Prostate gland (tissue), 2 donors: ENCODE measurements around the gene ITIH1. TPM values are rescaled to one million over a fixed set of nuclear protein-coding genes. Genes with fewer than 3 reads are reported as not detected.

Source experiments
- DNase-seq: peaks from one replicate; pipeline ENCODE4 v3.0.0-alpha.2; 2019; ENCODE audit warnings: low spot score
- H3K27ac ChIP-seq, 2 donors: fragments of 200-600 bp; sonication (generic); 2 replicates each; pipeline ENCODE4 v1.5.1; 2017 to 2019
- H3K27me3 ChIP-seq: fragments of 200-600 bp; sonication (generic); replicated peaks from 2 replicates; pipeline ENCODE4 v1.5.1; 2019; ENCODE audit not compliant: insufficient read depth
- H3K36me3 ChIP-seq, 2 donors: fragments of 200-600 bp; sonication (generic); 1 replicate in 1 of 2; 2 replicates in 1 of 2; pipeline versions ENCODE4 v1.5.1 to v1.8.1; 2017 to 2019
- H3K4me1 ChIP-seq: fragments of 200-600 bp; sonication (generic); replicated peaks from 2 replicates; pipeline ENCODE4 v1.5.1; 2019
- H3K4me3 ChIP-seq, 2 donors: fragments of 200-600 bp; sonication (generic); 2 replicates each; pipeline ENCODE4 v1.5.1; 2017 to 2019
- H3K9me3 ChIP-seq: fragments of 200-600 bp; sonication (generic); 2 replicates; pipeline ENCODE4 v1.5.1; 2017
- POLR2A ChIP-seq: fragments of 450-650 bp; IDR thresholded peaks from one replicate; pipeline ENCODE4 v1.6.1; 2016; ENCODE audit warnings: antibody characterized with exemption, mild to moderate bottlenecking
- POLR2AphosphoS5 ChIP-seq: sonication (generic); formaldehyde crosslinking; IDR thresholded peaks from one replicate; pipeline ENCODE4 v1.6.1; 2017; ENCODE audit warnings: antibody characterized with exemption
- WGBS: methylation state at CpG from one replicate; pipeline ENCODE4 v1.1.5; 2018; 5-methylcytosine and 5-hydroxymethylcytosine counted together
- intact Hi-C: fragments of 100-400 bp; cut with DNase I; formaldehyde crosslinking; loops from one replicate; pipeline ENCODE4 v1.14.2; 2022
- total RNA-seq, 2 donors: library from RNA; depleted of rRNA; stranded (reverse); fragments of >200 nt; gene quantifications; one replicate each; pipeline ENCODE4 v1.1.0, GENCODE V29; 2016
- TF ChIP-seq, protein P1 (sequence below), 4 experiments: fragments of 200-600 bp in 2 of 4; fragments of 450-650 bp in 2 of 4; sonication (generic) in 2 of 4; IDR thresholded peaks; 1 replicate in 3 of 4; 2 replicates in 1 of 4; pipeline ENCODE4 v1.5.1; 2016 to 2019; ENCODE audit warnings: antibody characterized with exemption in 4 of 4, mild to moderate bottlenecking in 2 of 4, moderate library complexity in 2 of 4

The ITIH1 gene
- total RNA-seq, 2 donors from 2014 or later, result 3.5 TPM; not detected in 1

DNA sequence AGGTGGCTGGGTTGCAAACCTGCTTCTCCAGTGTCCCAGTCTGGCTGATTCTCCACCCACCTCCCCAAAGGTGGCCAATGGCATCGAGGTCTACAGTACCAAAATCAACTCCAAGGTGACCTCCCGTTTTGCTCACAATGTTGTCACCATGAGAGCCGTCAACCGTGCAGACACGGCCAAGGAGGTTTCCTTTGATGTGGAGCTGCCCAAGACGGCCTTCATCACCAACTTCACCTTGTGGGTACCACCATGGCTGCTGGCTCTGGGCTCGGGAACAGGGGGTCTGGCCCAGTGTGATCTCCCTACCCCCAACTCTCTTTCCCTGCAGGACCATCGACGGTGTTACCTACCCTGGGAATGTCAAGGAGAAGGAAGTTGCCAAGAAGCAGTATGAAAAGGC lies 19.0 kb downstream of the ITIH1 start:
- intact Hi-C loops, result no loop called here
- TF ChIP-seq, protein P1, sequence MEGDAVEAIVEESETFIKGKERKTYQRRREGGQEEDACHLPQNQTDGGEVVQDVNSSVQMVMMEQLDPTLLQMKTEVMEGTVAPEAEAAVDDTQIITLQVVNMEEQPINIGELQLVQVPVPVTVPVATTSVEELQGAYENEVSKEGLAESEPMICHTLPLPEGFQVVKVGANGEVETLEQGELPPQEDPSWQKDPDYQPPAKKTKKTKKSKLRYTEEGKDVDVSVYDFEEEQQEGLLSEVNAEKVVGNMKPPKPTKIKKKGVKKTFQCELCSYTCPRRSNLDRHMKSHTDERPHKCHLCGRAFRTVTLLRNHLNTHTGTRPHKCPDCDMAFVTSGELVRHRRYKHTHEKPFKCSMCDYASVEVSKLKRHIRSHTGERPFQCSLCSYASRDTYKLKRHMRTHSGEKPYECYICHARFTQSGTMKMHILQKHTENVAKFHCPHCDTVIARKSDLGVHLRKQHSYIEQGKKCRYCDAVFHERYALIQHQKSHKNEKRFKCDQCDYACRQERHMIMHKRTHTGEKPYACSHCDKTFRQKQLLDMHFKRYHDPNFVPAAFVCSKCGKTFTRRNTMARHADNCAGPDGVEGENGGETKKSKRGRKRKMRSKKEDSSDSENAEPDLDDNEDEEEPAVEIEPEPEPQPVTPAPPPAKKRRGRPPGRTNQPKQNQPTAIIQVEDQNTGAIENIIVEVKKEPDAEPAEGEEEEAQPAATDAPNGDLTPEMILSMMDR (IDR thresholded peaks at IDR 0.05), result no peak
- TF ChIP-seq POLR2A (no peak), POLR2AphosphoS5 (no peak)
- no peaks in the 10 kb centered on the region for H3K9me3 ChIP-seq
- DNase-seq, result no peak
- no peaks in the 10 kb centered on the region for H3K36me3 ChIP-seq
- WGBS, result 89% methylated on average over 9 of the region's 9 CpGs
- H3K27me3 ChIP-seq, result no peaks in the 10 kb centered on the region
- no peaks in the 10 kb centered on the region for H3K4me1 ChIP-seq
- no peak overlapping the region for H3K27ac ChIP-seq
- no peak overlapping the region for H3K4me3 ChIP-seq

GRCh38 chr3:52798376-52798977 lies 21.1 kb downstream of the ITIH1 start:
- WGBS, result 73% methylated on average over 10 of the region's 10 CpGs
- Histone ChIP-seq H3K4me3 (no peak overlapping the region), H3K36me3 (no peaks in the 10 kb centered on the region), H3K4me1 (no peaks in the 10 kb centered on the region), H3K27ac (no peak overlapping the region), H3K27me3 (no peaks in the 10 kb centered on the region), H3K9me3 (no peaks in the 10 kb centered on the region)
- DNase-seq, result no peak
- TF ChIP-seq, protein P1 (IDR thresholded peaks at IDR 0.05), result no peak
- intact Hi-C loops, result no loop called here

- WGBS, result 65% methylated on average over 14 of the region's 14 CpGs
Measured at GRCh38 chr3:52798978-52799476, 21.6 kb downstream of the ITIH1 start.

DNA sequence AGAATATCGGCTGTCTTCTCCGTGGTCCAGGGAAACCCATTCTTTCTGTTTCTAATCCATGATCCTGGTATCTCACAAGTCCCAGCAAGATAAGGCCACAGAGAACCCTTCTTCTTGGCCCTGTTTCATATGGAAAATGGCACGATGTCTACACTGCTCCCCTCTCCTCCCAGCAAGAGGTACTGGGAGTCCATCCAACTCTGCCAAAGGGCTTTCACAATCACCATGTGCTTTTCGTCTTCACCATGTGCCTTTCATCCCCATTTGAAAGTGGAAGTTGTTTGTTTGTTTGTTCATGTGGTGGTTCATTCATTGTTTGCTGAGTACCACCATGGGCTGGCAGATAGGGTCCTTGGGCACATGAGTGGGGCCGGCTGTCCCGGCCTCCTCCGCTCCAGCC lies 22.7 kb downstream of the ITIH1 start:
- Histone ChIP-seq H3K4me1 (no peaks in the 10 kb centered on the region), H3K9me3 (no peaks in the 10 kb centered on the region), H3K27me3 (peaks cover 2% of the 10 kb centered on the region), H3K36me3 (no peaks in the 10 kb centered on the region), H3K4me3 (no peak overlapping the region), H3K27ac (no peak overlapping the region)
- intact Hi-C loops, result no loop called here
- TF ChIP-seq POLR2A (no peak), POLR2AphosphoS5 (no peak)
- TF ChIP-seq, protein P1 (IDR thresholded peaks at IDR 0.05), result no peak
- whole genome bisulfite sequencing, result 76% methylated on average over 7 of the region's 7 CpGs
- DNase-seq, result no peak

More at GRCh38 chr3:52798978-52799476, 21.6 kb downstream of the ITIH1 start:
- H3K36me3 ChIP-seq, result no peaks in the 10 kb centered on the region
- TF ChIP-seq POLR2A (no peak), POLR2AphosphoS5 (no peak)
- TF ChIP-seq, protein P1 (IDR thresholded peaks at IDR 0.05), result no peak
- H3K27ac ChIP-seq, result no peak overlapping the region
- no peak overlapping the region for H3K4me3 ChIP-seq
- no peak for DNase-seq
- H3K27me3 ChIP-seq, result no peaks in the 10 kb centered on the region
- no peaks in the 10 kb centered on the region for H3K4me1 ChIP-seq
- H3K9me3 ChIP-seq, result no peaks in the 10 kb centered on the region
- intact Hi-C loops, result no loop called here

DNA sequence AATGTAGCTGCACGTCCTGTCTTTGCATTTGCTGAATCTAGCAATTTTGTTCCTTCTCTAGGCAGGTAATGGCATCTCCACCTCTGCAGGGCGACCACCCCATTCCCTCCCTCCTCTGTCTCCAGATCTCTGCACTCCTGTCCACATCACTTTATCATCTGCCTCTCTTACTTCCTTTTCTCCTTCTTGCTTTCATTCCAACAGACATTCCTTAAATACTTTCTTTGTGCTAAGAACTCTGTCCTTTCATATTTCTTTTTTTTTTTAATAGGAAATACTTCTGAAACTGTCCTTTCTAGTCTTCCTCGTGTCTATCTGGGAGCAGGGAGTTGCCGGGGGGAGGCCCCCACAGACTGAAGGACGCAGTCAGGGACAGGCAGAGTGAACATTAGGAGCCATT lies 24.4 kb downstream of the ITIH1 start:
- TF ChIP-seq POLR2A, result no peak
- TF ChIP-seq POLR2AphosphoS5, result no peak
- Histone ChIP-seq H3K36me3 (no peaks in the 10 kb centered on the region), H3K4me3 (no peak overlapping the region), H3K4me1 (no peaks in the 10 kb centered on the region), H3K9me3 (no peaks in the 10 kb centered on the region), H3K27me3 (peaks cover 2% of the 10 kb centered on the region), H3K27ac (no peak overlapping the region)
- no peak for DNase-seq
- WGBS, result 46% methylated on average over 5 of the region's 5 CpGs
- intact Hi-C loops, result no loop called here
